Uterine smooth muscle cell (primary cell): ENCODE measurements around the gene PRRX2. TPM values are rescaled to one million over a fixed set of nuclear protein-coding genes. Genes with fewer than 3 reads are reported as not detected.

Experiments used
- total RNA-seq: library from RNA; depleted of rRNA; stranded (reverse); fragments of >200 nt; gene quantifications from 2 replicates; pipeline ENCODE4 v1.2.3, GENCODE V29; 2014

Gene PRRX2
- 2.0 and 3.8 TPM in 2 replicates for total RNA-seq

DNA sequence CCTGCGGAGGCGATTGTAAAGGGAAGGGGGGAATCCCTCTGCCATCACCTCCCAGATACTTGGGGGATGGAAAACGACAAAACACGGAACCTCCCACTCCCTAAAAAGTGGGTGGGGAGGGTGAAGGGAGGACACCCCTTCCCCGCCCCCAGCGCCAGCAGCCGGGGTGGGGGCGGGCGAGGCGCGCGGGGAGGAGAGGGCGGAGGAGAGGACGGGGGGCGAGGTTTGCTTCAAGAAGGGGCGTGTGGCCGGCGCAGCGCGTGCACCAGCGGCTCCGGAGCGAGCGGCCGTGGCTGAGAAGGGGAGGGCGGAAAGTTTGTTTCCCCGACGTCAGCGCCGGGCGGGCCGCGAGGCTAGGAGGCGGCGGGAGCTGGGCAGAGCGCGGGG, at the start of gene PRRX2:
TSS of gene PRRX2 (plus strand) at position 259 of the 387 bp plus-strand sequence. CDS start 221 bp downstream, outside the sequence.

DNA sequence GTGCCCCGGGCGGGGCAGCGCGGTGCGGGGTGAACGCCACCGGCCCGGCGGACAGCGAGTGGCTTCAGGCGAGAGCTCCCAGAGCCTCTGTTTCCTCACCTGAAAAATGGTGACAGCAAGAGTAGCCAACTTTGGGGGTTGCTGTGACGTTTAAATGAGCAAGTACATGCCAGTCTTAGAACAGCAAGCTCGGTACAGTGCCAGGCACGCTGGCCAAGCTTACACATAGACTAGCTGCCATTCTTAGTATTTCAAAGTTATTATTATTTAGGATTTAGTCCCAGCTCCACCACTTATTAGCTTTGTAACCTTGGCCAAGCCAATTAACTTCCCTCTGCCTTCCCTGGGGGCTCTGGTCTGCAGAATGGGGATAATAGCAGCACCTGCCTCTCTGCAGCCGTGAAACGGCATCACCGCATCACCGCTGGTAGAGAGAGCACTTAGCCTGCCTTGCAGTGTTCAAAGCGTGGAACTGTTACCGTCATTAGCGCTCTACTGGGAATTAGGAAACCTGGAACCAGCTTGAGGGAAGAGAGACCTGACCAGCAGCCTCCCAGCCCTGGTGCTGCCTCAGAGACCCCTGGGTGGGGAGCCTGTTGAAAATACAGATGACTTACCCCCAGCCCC, 44.7 kb upstream of the PRRX2 start, which contains the start of gene C9orf50:
TSS of gene C9orf50 (minus strand) at position 433 of the 627 bp plus-strand sequence. CDS start 527 bp downstream, outside the sequence.

DNA sequence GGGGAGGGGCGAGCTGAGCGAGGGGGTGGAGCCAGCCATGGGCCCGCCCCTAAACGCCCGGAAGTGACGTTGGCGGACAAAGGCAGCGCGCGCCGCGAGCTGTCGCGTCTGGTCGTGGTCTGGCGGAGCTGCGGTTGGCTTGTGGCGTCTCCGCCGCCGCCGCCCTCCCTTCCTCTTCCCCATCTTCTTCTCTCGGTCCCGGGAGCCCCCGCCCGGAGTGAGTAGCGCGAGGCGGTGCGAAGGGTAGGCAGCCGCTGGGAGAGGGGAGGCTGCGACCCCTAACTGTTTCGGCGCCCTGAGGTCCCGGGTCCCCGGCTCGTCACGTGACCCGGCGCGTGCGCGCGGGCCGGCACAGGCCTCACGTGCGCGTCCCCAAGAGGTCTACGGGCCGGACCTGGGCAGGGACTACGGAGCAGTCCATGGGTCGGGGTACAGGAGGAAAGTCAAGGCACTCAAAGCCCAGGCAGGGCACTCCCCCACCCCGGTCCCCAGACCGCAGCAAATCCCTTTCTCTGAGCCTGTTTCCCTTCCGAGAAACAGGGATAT, 39.3 kb upstream of the PRRX2 start, which contains the start of gene NTMT1:
TSS of gene NTMT1 (plus strand) at position 85 of the 546 bp plus-strand sequence. CDS start 6,541 bp downstream, outside the sequence.

DNA sequence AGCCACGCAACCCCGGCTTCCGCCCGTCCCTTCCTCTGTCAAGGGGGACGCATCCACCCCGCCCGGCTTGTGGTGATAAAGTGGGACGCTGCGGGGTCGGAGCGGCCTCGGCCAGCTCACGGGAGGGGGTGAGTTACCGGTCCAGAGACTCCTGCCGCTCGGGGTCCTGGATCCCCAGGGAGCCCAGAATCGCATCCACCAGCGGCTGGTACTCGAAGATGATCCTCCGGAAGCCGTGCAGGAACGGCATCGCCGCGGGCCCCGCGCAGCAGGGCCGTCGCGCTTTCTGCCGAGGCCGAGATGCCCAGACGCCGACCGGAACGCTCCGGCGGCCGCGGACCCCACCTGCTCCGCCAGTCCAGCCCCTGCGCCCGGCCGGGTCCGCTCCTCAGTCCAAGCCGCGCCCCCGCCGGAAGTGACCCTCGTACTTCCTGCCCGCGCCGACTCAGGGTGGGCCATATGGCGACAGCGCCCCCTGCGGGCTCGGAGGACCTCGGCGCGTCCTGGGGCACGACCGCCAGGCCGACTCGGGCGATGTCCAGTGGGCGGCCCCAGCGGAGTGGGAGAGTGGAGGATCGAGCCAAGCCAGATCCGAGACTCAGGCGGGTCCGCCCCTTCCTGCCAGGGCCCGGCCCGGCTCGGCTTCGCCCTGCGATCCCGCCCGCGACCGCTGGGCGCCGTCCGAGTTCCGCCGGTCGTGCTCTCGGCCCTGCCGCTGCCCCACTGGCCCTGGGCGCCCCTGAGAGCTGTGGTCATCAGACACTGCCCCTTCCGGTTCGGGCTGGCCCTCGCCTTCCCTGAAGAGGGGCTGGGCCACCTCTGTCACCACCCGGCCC, 23.5 kb upstream of the PRRX2 start, which contains the start of gene ASB6:
TSS of gene ASB6 (minus strand) at position 402 of the 836 bp plus-strand sequence. CDS start at position 250, 152 bp downstream.

DNA sequence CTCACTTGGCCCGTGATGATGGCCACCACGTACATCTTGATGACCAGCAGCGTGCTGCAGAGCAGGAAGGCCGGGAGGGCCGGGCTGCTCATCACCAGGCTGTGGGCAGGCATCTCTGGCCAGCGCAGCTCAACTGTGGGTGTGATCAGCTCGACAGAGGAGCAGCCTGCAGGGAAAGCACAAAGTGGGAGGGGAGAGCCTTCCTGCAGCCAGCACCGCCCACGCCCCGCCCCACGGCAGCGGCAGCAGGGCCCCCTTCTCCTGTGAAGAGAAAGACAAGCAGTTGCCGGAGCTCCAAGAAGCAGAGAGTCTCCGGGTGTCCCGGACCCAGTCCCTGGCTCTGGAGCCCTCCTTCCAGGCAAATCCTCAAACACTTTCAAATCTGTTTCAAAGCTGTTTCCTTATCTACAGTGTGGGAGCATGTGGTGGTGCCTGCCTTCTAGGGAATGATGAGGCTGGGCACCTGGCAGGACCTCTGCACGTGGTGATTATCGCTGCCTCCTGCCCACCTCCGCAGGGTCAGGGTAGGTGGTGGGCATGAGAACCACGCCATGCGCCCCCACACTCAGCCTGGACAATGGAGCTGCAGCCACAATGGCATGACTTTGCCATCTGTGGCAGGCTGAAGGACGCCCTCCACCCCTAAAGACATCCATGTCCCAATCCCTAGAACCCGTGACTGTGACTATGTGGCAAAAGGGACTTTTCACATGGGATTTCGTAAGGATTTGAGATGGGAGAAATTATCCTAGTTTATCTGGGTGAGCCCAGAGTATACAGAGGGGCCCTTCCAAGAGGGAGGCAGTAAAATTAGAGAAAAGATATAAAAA, 87.7 kb downstream of the PRRX2 start, which contains the start of gene PTGES:
TSS of gene PTGES (minus strand) at position 143 of the 830 bp plus-strand sequence. CDS start at position 113, 30 bp downstream.

Other genes with a start within 250 kb of the PRRX2 start
- gene C9orf50, start 44.5 kb upstream of the PRRX2 start, total RNA-seq, result 0.12 TPM in 1 of 2 replicates, not detected in the other
- 43.1 and 70.9 TPM in 2 replicates for gene NTMT1, start 39.5 kb upstream of the PRRX2 start, total RNA-seq
- 12.7 and 17.8 TPM in 2 replicates for gene ASB6, start 23.5 kb upstream of the PRRX2 start, total RNA-seq
- gene PTGES, start 87.4 kb downstream of the PRRX2 start, total RNA-seq, result 2.4 and 4.1 TPM in 2 replicates
- 38.0 and 38.7 TPM in 2 replicates for gene TOR1B, start 137.5 kb downstream of the PRRX2 start, total RNA-seq
- 31.2 and 38.0 TPM in 2 replicates for gene TOR1A, start 158.5 kb downstream of the PRRX2 start, total RNA-seq
- 39.0 and 53.2 TPM in 2 replicates for gene C9orf78, start 169.6 kb downstream of the PRRX2 start, total RNA-seq
- gene USP20, start 169.8 kb downstream of the PRRX2 start, total RNA-seq, result 9.4 and 13.9 TPM in 2 replicates